Nephron (organoid): ENCODE results near the gene PCBD1.

Experiments
- H3K27ac Mint-ChIP-seq, 3 experiments: 2 replicates each; pipeline ENCODE4 v1.8.0; 2020; ENCODE audit warnings: mixed read lengths in 3 of 3, mild to moderate bottlenecking in 2 of 3, moderate library complexity in 1 of 3
- H3K27me3 Mint-ChIP-seq: 2 replicates; pipeline ENCODE4 v1.8.0; 2021; ENCODE audit warnings: low read depth, mild to moderate bottlenecking, moderate library complexity, mixed read lengths
- H3K36me3 Mint-ChIP-seq: 2 replicates; pipeline ENCODE4 v1.8.0; 2020; ENCODE audit warnings: low read depth, mixed read lengths
- H3K4me1 Mint-ChIP-seq: 2 replicates; pipeline ENCODE4 v1.8.0; 2020; ENCODE audit warnings: mixed read lengths
- H3K4me3 Mint-ChIP-seq, 3 experiments: 2 replicates each; pipeline ENCODE4 v1.8.0; 2020; ENCODE audit warnings: mild to moderate bottlenecking in 3 of 3, mixed read lengths in 3 of 3, moderate library complexity in 2 of 3
- H3K9me3 Mint-ChIP-seq: 2 replicates; pipeline ENCODE4 v1.8.0; 2020; ENCODE audit warnings: mixed read lengths
- TF ChIP-seq, protein P1 (sequence below), 3 experiments: fragments of 200-600 bp; sonication (generic); IDR thresholded peaks; one replicate each; pipeline ENCODE4 v1.5.0; 2021; ENCODE audit warnings: antibody characterized with exemption in 3 of 3; ENCODE audit not compliant: unreplicated experiment in 3 of 3

Gene PCBD1

DNA sequence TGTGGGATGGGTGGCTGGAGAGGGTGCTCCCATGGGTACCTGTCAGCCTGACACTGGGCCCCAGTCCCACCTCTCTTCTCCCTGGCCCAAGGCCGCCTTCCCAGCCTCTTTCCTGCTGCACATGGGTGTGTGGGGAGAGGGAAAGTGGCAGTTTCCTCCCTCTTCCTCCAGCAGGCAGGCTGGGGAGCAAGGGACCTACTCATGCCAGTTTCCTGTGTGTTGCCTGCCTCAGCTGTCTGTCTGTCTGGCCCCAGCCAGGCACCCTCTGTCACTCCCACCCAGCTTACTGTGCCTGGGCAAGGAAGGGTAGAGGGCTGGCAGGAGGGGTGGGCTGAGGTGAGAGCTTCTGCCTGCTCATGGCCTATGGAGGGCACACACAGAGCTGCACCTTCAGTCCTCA is 46.3 kb upstream of the PCBD1 start:
- no peak overlapping the region for H3K4me3 Mint-ChIP-seq

DNA sequence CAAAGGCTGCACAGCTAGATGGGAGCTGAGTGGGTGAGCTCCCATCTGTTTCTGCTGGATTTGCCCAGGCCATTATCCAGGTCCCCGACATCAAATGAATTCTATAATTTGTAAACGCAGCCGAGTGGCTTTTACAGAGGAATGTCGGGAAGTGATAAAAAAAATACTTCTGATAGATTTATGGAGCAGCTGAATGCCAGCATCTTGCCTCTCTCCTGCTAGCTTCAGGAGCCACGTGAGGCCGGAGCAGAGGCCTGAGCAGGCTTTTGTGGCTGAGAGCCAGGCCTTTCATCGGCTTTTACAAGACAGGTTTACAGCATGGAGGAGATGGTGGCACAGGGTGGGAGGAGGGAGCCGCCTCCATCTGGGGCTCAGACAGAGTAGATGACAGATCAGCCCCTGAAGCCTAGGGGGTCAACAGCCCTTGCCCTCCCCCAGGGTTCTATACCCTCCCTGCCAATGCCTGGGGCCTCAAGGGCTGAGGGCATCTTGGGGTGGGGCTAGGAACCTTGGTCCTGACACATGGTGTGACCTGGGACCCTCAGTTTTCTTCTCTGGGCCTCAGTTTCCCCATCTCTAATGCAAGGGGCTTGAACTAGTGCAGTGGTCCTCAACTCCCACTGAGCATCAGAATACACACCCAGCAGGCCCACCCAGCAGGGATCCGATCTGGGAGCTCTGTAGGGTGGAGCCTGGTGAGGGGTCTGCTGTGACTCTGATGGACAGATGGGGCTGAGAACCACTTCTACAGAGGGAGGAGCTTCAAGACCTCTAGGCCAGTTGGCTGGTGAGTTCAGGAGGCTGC is 44.2 kb upstream of the PCBD1 start:
- Mint-ChIP-seq H3K27me3 (peaks cover 33% of the 10 kb centered on the region), H3K36me3 (no peaks in the 10 kb centered on the region), H3K27ac (peak overlapping the region in 2 of 3 experiments; percentile 31 to 67), H3K9me3 (no peaks in the 10 kb centered on the region), H3K4me3 (no peak overlapping the region), H3K4me1 (peaks cover 67% of the 10 kb centered on the region)
- TF ChIP-seq, protein P1, sequence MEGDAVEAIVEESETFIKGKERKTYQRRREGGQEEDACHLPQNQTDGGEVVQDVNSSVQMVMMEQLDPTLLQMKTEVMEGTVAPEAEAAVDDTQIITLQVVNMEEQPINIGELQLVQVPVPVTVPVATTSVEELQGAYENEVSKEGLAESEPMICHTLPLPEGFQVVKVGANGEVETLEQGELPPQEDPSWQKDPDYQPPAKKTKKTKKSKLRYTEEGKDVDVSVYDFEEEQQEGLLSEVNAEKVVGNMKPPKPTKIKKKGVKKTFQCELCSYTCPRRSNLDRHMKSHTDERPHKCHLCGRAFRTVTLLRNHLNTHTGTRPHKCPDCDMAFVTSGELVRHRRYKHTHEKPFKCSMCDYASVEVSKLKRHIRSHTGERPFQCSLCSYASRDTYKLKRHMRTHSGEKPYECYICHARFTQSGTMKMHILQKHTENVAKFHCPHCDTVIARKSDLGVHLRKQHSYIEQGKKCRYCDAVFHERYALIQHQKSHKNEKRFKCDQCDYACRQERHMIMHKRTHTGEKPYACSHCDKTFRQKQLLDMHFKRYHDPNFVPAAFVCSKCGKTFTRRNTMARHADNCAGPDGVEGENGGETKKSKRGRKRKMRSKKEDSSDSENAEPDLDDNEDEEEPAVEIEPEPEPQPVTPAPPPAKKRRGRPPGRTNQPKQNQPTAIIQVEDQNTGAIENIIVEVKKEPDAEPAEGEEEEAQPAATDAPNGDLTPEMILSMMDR (IDR thresholded peaks at IDR 0.05; ENCODE audit: unreplicated experiment in 3 of 3), result no peak

More for the DNA sequence above, 46.3 kb upstream of the PCBD1 start:
- H3K36me3 Mint-ChIP-seq, result no peaks in the 10 kb centered on the region
- H3K27ac Mint-ChIP-seq, result no peak overlapping the region
- H3K9me3 Mint-ChIP-seq, result no peaks in the 10 kb centered on the region
- TF ChIP-seq, protein P1 (IDR thresholded peaks at IDR 0.05; ENCODE audit: unreplicated experiment in 3 of 3), result no peak
- peaks cover 55% of the 10 kb centered on the region for H3K4me1 Mint-ChIP-seq
- peaks cover 34% of the 10 kb centered on the region for H3K27me3 Mint-ChIP-seq

DNA sequence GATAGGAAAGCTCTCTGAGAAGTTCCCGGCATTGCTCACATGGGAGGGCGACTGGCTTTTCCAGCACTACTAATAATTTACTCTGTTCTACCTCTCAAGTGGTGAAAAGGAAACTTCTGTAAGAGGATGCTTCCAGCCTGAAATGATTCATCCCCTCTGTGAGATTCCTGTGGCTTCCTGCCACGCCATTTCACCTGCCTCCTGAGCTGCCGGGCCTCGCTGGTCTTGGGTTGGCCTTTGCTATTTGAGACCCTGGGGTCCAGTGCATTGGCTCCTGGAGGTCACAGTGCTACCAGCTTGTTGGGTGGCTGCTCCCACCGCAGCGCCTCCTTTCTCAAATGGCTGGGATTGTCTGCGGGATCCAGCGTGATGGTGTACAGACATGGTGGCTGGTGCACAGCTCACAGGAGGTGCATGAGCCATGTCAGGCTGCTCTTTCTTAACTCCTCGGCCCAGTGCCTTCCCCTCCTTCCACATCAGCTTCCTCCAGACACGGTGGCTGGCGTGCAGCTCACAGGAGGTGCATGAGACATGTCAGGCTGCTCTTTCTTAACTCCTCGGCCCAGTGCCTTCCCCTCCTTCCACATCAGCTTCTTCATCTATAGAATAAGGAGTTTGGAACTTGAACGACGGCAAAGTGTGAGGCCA is 42.9 kb upstream of the PCBD1 start:
- TF ChIP-seq, protein P1 (IDR thresholded peaks at IDR 0.05; ENCODE audit: unreplicated experiment in 3 of 3), result no peak
- H3K27ac Mint-ChIP-seq, result peak overlapping the region; percentile 37 to 67 (median 40)

DNA sequence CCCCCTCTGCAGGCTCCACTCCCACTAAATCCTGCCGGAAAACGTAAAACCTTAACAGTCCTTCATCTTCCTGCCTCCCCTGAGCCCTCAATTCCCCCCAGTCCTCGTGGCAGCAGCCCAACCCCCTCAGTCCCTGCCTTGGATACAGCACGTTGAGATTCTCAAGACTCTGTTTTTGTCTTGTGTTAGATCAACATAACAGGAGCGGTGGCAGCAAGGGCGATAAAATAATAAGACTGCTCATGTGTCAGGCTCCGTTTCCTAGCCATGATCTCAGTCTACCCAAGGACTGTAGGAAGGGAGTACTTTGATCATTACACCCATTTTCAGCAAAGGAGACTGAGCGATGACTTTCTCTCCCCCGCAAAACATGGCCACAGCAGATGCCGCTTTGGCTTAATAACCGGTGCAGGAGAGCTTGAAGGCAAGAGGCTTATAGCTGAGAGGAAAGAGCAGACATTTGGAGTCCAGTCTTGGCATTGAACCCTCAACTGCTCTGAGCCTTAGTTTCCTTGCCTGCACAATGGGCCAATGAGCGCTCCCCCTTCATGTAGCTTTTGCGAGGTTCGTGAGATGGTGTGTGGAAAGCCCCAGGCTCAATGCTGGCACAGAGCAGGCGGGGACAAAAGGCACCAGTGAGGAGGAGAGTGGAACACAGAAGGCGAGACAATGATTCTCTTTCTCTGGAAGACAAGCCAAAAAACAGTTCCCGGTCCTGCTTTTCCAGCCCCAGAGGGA is 42.1 kb upstream of the PCBD1 start:
- no peaks in the 10 kb centered on the region for H3K36me3 Mint-ChIP-seq
- H3K27ac Mint-ChIP-seq, result peak overlapping the region in 2 of 3 experiments; percentile 37 to 67
- H3K4me1 Mint-ChIP-seq, result peaks cover 60% of the 10 kb centered on the region
- no peaks in the 10 kb centered on the region for H3K9me3 Mint-ChIP-seq
- H3K27me3 Mint-ChIP-seq, result peaks cover 34% of the 10 kb centered on the region
- peak overlapping the region in 1 of 3 experiments; percentile 17 for H3K4me3 Mint-ChIP-seq
- TF ChIP-seq, protein P1 (IDR thresholded peaks at IDR 0.05; ENCODE audit: unreplicated experiment in 3 of 3), result no peak

More for the DNA sequence above, 42.9 kb upstream of the PCBD1 start:
- Mint-ChIP-seq H3K9me3 (no peaks in the 10 kb centered on the region), H3K36me3 (no peaks in the 10 kb centered on the region), H3K4me1 (peaks cover 66% of the 10 kb centered on the region), H3K4me3 (peak overlapping the region in 1 of 3 experiments; percentile 11), H3K27me3 (peaks cover 34% of the 10 kb centered on the region)

DNA sequence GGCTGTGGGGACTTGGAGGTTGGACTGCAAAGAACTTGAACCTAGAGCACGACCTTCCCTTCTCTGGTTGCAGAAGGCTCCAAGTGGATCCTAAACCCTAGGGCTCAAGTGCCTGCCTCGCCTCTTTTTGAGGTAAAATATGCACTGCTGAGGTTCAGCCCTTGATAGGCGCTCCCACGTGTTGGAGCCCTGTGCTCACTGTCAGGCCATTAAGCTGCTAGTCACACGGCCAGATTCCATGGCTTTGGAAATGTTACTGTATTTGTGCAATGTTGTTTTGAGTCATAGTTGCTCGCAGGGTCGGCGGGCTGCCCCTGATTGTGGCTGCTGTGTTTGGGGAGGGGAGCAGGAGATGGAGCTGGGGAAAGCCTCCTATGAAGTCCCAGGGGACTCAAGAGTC is 39.8 kb upstream of the PCBD1 start:
- no peak overlapping the region for H3K4me3 Mint-ChIP-seq
- TF ChIP-seq, protein P1 (IDR thresholded peaks at IDR 0.05; ENCODE audit: unreplicated experiment in 3 of 3), result no peak
- H3K36me3 Mint-ChIP-seq, result no peaks in the 10 kb centered on the region
- H3K27ac Mint-ChIP-seq, result peak overlapping the region; percentile 29 to 42 (median 32)
- peaks cover 62% of the 10 kb centered on the region for H3K4me1 Mint-ChIP-seq
- no peaks in the 10 kb centered on the region for H3K9me3 Mint-ChIP-seq
- peaks cover 45% of the 10 kb centered on the region for H3K27me3 Mint-ChIP-seq
